Astrocyte (in vitro differentiated cells and primary cell): ENCODE data around the gene SH3BGRL2.

Source experiments
- CTCF ChIP-seq: IDR thresholded peaks from 2 replicates; pipeline ENCODE4 v1.5.1; 2011; ENCODE audit warnings: low read depth, mild to moderate bottlenecking, inconsistent platforms, low read length, moderate library complexity; ENCODE audit not compliant: insufficient read depth
- EZH2 ChIP-seq: IDR thresholded peaks from 2 replicates; pipeline ENCODE4 v1.6.1; 2012; ENCODE audit warnings: mild to moderate bottlenecking, low read length, inconsistent platforms; ENCODE audit not compliant: insufficient read depth

- no peak for TF ChIP-seq EZH2
- no peak for TF ChIP-seq CTCF
These were observed 16.5 kb upstream of the SH3BGRL2 start for GRCh38 chr6:79614326-79615305.
